Skeletal muscle tissue (tissue), 4 donors: ENCODE results near the gene VCAN. TPM values are rescaled to one million over a fixed set of nuclear protein-coding genes. Genes with fewer than 3 reads are reported as not detected.

Experiments used
- H3K27ac ChIP-seq: one replicate; pipeline ENCODE4 v1.7.0; 2013; ENCODE audit warnings: mild to moderate bottlenecking, low read depth, low read length, inconsistent platforms
- H3K27me3 ChIP-seq, 3 donors: one replicate each; pipeline ENCODE4 v1.7.0; 2013; ENCODE audit warnings: low read length in 3 of 3; ENCODE audit not compliant: control insufficient read depth in 3 of 3, insufficient read depth in 3 of 3
- H3K36me3 ChIP-seq, 3 donors: one replicate each; pipeline ENCODE4 v1.7.0; 2013; ENCODE audit warnings: low read length in 3 of 3; ENCODE audit not compliant: control insufficient read depth in 3 of 3, insufficient read depth in 3 of 3
- H3K4me1 ChIP-seq, 3 donors: one replicate each; pipeline ENCODE4 v1.7.0; 2013; ENCODE audit warnings: low read length in 3 of 3, mild to moderate bottlenecking in 3 of 3; ENCODE audit not compliant: control insufficient read depth in 3 of 3, insufficient read depth in 3 of 3
- H3K4me3 ChIP-seq, 3 donors: one replicate each; pipeline ENCODE4 v1.7.0; 2013; ENCODE audit warnings: low read length in 3 of 3
- H3K9ac ChIP-seq, 3 donors: one replicate each; pipeline ENCODE4 v1.7.0; 2013; ENCODE audit warnings: low read length in 3 of 3, mild to moderate bottlenecking in 3 of 3, moderate library complexity in 2 of 3, low read depth in 1 of 3
- H3K9me3 ChIP-seq, 3 donors: one replicate each; pipeline ENCODE4 v1.7.0; 2013; ENCODE audit warnings: low read length in 3 of 3; ENCODE audit not compliant: control insufficient read depth in 3 of 3
- total RNA-seq: library from RNA; depleted of rRNA; stranded (reverse); fragments of >200 nt; gene quantifications from one replicate; pipeline ENCODE4 v1.2.3, GENCODE V29; 2014
- donor health status: Osteomylitis.

Gene VCAN
- total RNA-seq, 1 donor from 2014 or later, result 254 TPM

- Histone ChIP-seq H3K4me3 (no peak overlapping the region), H3K27me3 (no peaks in the 10 kb centered on the region), H3K4me1 (no peaks in the 10 kb centered on the region), H3K9ac (no peak overlapping the region), H3K9me3 (no peaks in the 10 kb centered on the region), H3K36me3 (no peaks in the 10 kb centered on the region), H3K27ac (no peak overlapping the region)
These were observed 40.7 kb downstream of the VCAN start for GRCh38 chr5:83512061-83512745.

GRCh38 chr5:83513081-83513480 is 41.5 kb downstream of the VCAN start:
- Histone ChIP-seq H3K27me3 (no peaks in the 10 kb centered on the region), H3K9me3 (no peaks in the 10 kb centered on the region), H3K36me3 (no peaks in the 10 kb centered on the region), H3K4me3 (no peak overlapping the region), H3K27ac (no peak overlapping the region), H3K4me1 (no peaks in the 10 kb centered on the region), H3K9ac (no peak overlapping the region)

GRCh38 chr5:83513491-83513890 is 41.9 kb downstream of the VCAN start:
- no peaks in the 10 kb centered on the region for H3K4me1 ChIP-seq
- no peak overlapping the region for H3K4me3 ChIP-seq
- H3K27me3 ChIP-seq, result no peaks in the 10 kb centered on the region
- H3K9me3 ChIP-seq, result no peaks in the 10 kb centered on the region
- no peak overlapping the region for H3K27ac ChIP-seq
- no peaks in the 10 kb centered on the region for H3K36me3 ChIP-seq
- H3K9ac ChIP-seq, result no peak overlapping the region

- H3K27me3 ChIP-seq, result no peaks in the 10 kb centered on the region
- H3K9me3 ChIP-seq, result no peaks in the 10 kb centered on the region
- no peak overlapping the region for H3K9ac ChIP-seq
- no peak overlapping the region for H3K27ac ChIP-seq
- H3K4me1 ChIP-seq, result no peaks in the 10 kb centered on the region
- no peaks in the 10 kb centered on the region for H3K36me3 ChIP-seq
- no peak overlapping the region for H3K4me3 ChIP-seq
These were observed 44.8 kb downstream of the VCAN start for GRCh38 chr5:83516377-83516776.

- Histone ChIP-seq H3K4me3 (no peak overlapping the region), H3K27ac (no peak overlapping the region), H3K4me1 (no peaks in the 10 kb centered on the region), H3K36me3 (no peaks in the 10 kb centered on the region), H3K9ac (no peak overlapping the region), H3K27me3 (no peaks in the 10 kb centered on the region), H3K9me3 (no peaks in the 10 kb centered on the region)
These were observed 45.6 kb downstream of the VCAN start for GRCh38 chr5:83517072-83517687.

- Histone ChIP-seq H3K4me3 (no peak overlapping the region), H3K4me1 (no peaks in the 10 kb centered on the region), H3K9ac (no peak overlapping the region), H3K9me3 (no peaks in the 10 kb centered on the region), H3K27me3 (no peaks in the 10 kb centered on the region), H3K36me3 (no peaks in the 10 kb centered on the region), H3K27ac (no peak overlapping the region)
These were observed 46.1 kb downstream of the VCAN start for GRCh38 chr5:83517688-83518085.

GRCh38 chr5:83518319-83519061 is 46.9 kb downstream of the VCAN start:
- Histone ChIP-seq H3K27me3 (no peaks in the 10 kb centered on the region), H3K27ac (no peak overlapping the region), H3K36me3 (no peaks in the 10 kb centered on the region), H3K9ac (no peak overlapping the region), H3K9me3 (no peaks in the 10 kb centered on the region), H3K4me1 (no peaks in the 10 kb centered on the region), H3K4me3 (no peak overlapping the region)

- Histone ChIP-seq H3K9ac (no peak overlapping the region), H3K4me3 (no peak overlapping the region), H3K27me3 (no peaks in the 10 kb centered on the region), H3K9me3 (no peaks in the 10 kb centered on the region), H3K27ac (no peak overlapping the region), H3K36me3 (no peaks in the 10 kb centered on the region), H3K4me1 (no peaks in the 10 kb centered on the region)
These were observed 50.9 kb downstream of the VCAN start for GRCh38 chr5:83522446-83522845.

GRCh38 chr5:83523929-83524328 is 52.4 kb downstream of the VCAN start:
- Histone ChIP-seq H3K9me3 (no peaks in the 10 kb centered on the region), H3K4me1 (no peaks in the 10 kb centered on the region), H3K4me3 (no peak overlapping the region), H3K27ac (no peak overlapping the region), H3K27me3 (no peaks in the 10 kb centered on the region), H3K36me3 (no peaks in the 10 kb centered on the region), H3K9ac (no peak overlapping the region)

- no peaks in the 10 kb centered on the region for H3K9me3 ChIP-seq
- H3K4me1 ChIP-seq, result no peaks in the 10 kb centered on the region
- no peaks in the 10 kb centered on the region for H3K36me3 ChIP-seq
- no peaks in the 10 kb centered on the region for H3K27me3 ChIP-seq
- no peak overlapping the region for H3K9ac ChIP-seq
- no peak overlapping the region for H3K4me3 ChIP-seq
- H3K27ac ChIP-seq, result no peak overlapping the region
These were observed 52.8 kb downstream of the VCAN start for GRCh38 chr5:83524345-83524744.
